HepG2 (cell line): ENCODE results near the gene CAMTA1. TPM values are rescaled to one million over a fixed set of nuclear protein-coding genes. Genes with fewer than 3 reads are reported as not detected.
A peak's percentile ranks its signal among the peaks of the same experiment; 100 is the strongest.

ENCODE experiments used
- ATF4 ChIP-seq, 2 experiments: fragments of 450-650 bp in 1 of 2; sonication (generic) in 1 of 2; formaldehyde crosslinking; IDR thresholded peaks; 2 replicates each; pipeline versions ENCODE4 v1.5.0 to v1.8.0; 2020 to 2022; ENCODE audit warnings: mild to moderate bottlenecking in 1 of 2, missing genetic modification reagents in 1 of 2
- DNMT1 ChIP-seq: sonication (generic); formaldehyde crosslinking; IDR thresholded peaks from 2 replicates; pipeline ENCODE4 v1.5.1; 2020; ENCODE audit warnings: mild to moderate bottlenecking, missing genetic modification reagents
- KDM4B ChIP-seq: sonication (generic); formaldehyde crosslinking; IDR thresholded peaks from 2 replicates; pipeline ENCODE4 v1.4.0; 2020; ENCODE audit warnings: missing genetic modification reagents
- MNT ChIP-seq: fragments of 450-650 bp; IDR thresholded peaks from 2 replicates; pipeline ENCODE4 v1.6.1; 2016
- NAIF1 ChIP-seq: sonication (generic); formaldehyde crosslinking; IDR thresholded peaks from 2 replicates; pipeline ENCODE4 v1.5.0; 2020; ENCODE audit warnings: mild to moderate bottlenecking, missing genetic modification reagents, borderline replicate concordance
- PHF20 ChIP-seq: sonication (generic); formaldehyde crosslinking; IDR thresholded peaks from 2 replicates; pipeline ENCODE4 v1.5.0; 2020; ENCODE audit warnings: mild to moderate bottlenecking, missing genetic modification reagents
- PITX1 ChIP-seq: sonication (generic); formaldehyde crosslinking; IDR thresholded peaks from 2 replicates; pipeline ENCODE4 v1.5.1; 2020; ENCODE audit warnings: mild to moderate bottlenecking, missing genetic modification reagents
- PRDM4 ChIP-seq: sonication (generic); formaldehyde crosslinking; IDR thresholded peaks from 2 replicates; pipeline ENCODE4 v1.9.0; 2021; ENCODE audit warnings: missing genetic modification reagents, borderline replicate concordance
- SRF ChIP-seq: IDR thresholded peaks from 2 replicates; pipeline ENCODE4 v1.6.1; 2011; ENCODE audit warnings: mild to moderate bottlenecking, low read depth, low read length, moderate library complexity
- STAT5B ChIP-seq: sonication (generic); formaldehyde crosslinking; IDR thresholded peaks from 2 replicates; pipeline ENCODE4 v1.4.0; 2020; ENCODE audit warnings: missing genetic modification reagents
- TCF7L2 ChIP-seq: IDR thresholded peaks from 2 replicates; pipeline ENCODE4 v1.6.1; 2011; ENCODE audit warnings: mild to moderate bottlenecking, low read depth, low read length, moderate library complexity
- ZBTB2 ChIP-seq: sonication (generic); formaldehyde crosslinking; IDR thresholded peaks from 2 replicates; pipeline ENCODE4 v1.8.0; 2022; ENCODE audit warnings: low read depth, missing genetic modification reagents
- ZNF234 ChIP-seq: sonication (generic); formaldehyde crosslinking; conservative IDR thresholded peaks from 2 replicates; pipeline ENCODE4 v1.5.1; 2020; ENCODE audit warnings: mild to moderate bottlenecking, missing genetic modification reagents
- ZNF350 ChIP-seq: sonication (generic); formaldehyde crosslinking; IDR thresholded peaks from 2 replicates; pipeline ENCODE4 v1.4.0; 2020; ENCODE audit warnings: mild to moderate bottlenecking, low read depth, missing genetic modification reagents, borderline replicate concordance
- ZNF558 ChIP-seq: sonication (generic); formaldehyde crosslinking; IDR thresholded peaks from 2 replicates; pipeline ENCODE4 v1.9.0; 2022; ENCODE audit warnings: mild to moderate bottlenecking, missing genetic modification reagents, borderline replicate concordance
- ZNF562 ChIP-seq: sonication (generic); formaldehyde crosslinking; IDR thresholded peaks from 2 replicates; pipeline ENCODE4 v1.8.0; 2022; ENCODE audit warnings: missing genetic modification reagents, borderline replicate concordance
- polyA plus RNA-seq, 8 experiments: library from polyadenylated mRNA; depleted of rRNA in 3 of 8; stranded (reverse) in 7 of 8; unstranded in 1 of 8; fragments of >200 nt; fragmentation: Illumina TruSeq in 4 of 8; extraction: Trizol in 4 of 8; gene quantifications; 2 replicates each; pipeline versions ENCODE4 v1.2.1 to v1.2.3, GENCODE V29; 2011 to 2016; ENCODE audit warnings: low read depth in 4 of 8, missing spikeins in 1 of 8, mixed read lengths in 1 of 8; ENCODE audit not compliant: insufficient read depth in 1 of 8
- total RNA-seq, 5 experiments: library from RNA; depleted of rRNA; stranded (reverse); fragments of >200 nt; fragmentation: Illumina TruSeq; extraction: Trizol; gene quantifications; 2 replicates each; pipeline ENCODE4 v1.2.3, GENCODE V29; 2016; ENCODE audit warnings: low read depth in 1 of 5
- TF ChIP-seq, protein P1 (sequence below): sonication (generic); formaldehyde crosslinking; IDR thresholded peaks from 2 replicates; pipeline ENCODE4 v1.8.0; 2022; ENCODE audit warnings: mild to moderate bottlenecking, missing genetic modification reagents

CAMTA1 gene
- total and polyA plus RNA-seq, 2 of the 13 experiments (the other 11 are each of a cell fraction or from before 2014, with no cell fraction given), result 25.0 to 36.4 TPM

GRCh38 chr1:7667625-7668218, 882.5 kb downstream of the CAMTA1 start (continued):
- TF ChIP-seq ZNF562 (CRISPR knock-in tag) (no peak), TCF7L2 (no peak), DNMT1 (no peak), STAT5B (no peak), KDM4B (CRISPR knock-in tag) (peak; percentile 46; the same call in 1 of the 2 replicates), PITX1 (CRISPR knock-in tag) (peak; percentile 52; the same call in 1 of the 2 replicates), ZBTB2 (CRISPR knock-in tag) (no peak), ZNF350 (0 out of 2 replicates have a peak, but pooled peaks have one; percentile 21), NAIF1 (CRISPR knock-in tag) (no peak), ZNF558 (CRISPR knock-in tag) (no peak), MNT (no peak), PHF20 (CRISPR knock-in tag) (no peak), PRDM4 (CRISPR knock-in tag) (no peak), ATF4 (CRISPR knock-in tag; IDR thresholded peaks at IDR 0.05) (no peak), ZNF234 (no peak), SRF (no peak)
- TF ChIP-seq, protein P1, sequence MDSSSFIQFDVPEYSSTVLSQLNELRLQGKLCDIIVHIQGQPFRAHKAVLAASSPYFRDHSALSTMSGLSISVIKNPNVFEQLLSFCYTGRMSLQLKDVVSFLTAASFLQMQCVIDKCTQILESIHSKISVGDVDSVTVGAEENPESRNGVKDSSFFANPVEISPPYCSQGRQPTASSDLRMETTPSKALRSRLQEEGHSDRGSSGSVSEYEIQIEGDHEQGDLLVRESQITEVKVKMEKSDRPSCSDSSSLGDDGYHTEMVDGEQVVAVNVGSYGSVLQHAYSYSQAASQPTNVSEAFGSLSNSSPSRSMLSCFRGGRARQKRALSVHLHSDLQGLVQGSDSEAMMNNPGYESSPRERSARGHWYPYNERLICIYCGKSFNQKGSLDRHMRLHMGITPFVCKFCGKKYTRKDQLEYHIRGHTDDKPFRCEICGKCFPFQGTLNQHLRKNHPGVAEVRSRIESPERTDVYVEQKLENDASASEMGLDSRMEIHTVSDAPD (CRISPR knock-in tag), result no peak
